ENCODE measurements around the gene ZNF33B.

DNA sequence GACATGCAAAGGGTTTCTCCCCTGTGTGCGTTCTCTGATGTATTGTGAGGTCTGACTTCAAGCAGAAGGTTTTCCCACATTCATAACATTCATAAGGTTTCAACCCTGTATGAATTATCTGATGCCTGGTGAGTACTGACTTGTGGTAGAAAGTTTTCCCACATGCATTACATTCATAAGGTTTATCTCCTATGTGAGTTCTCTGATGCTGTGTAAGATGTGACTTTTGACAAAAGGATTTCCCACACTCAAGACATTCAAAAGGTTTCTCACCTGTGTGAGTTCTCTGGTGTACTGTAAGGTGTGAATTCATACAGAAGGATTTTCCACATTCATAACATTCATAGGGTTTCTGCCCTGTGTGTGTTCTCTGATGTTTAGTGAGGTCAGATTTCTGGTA, 45.1 kb downstream of the ZNF33B start:
- no peak for TF ChIP-seq ZNF565 (CRISPR knock-in tag; conservative IDR thresholded peaks at IDR 0.05; ENCODE audit: low read depth)
- TF ChIP-seq RARB (CRISPR knock-in tag; IDR thresholded peaks at IDR 0.05), result no peak
- TF ChIP-seq PATZ1 (CRISPR knock-in tag; IDR thresholded peaks at IDR 0.05; ENCODE audit: borderline replicate concordance), result no peak

All from SK-N-SH treated with all-trans-retinoic acid at 6 μM for 48 hours (cell line).